Brain microvascular endothelial cell (primary cell): ENCODE results near the gene ZIM2.

Experiments used
- DNase-seq: peaks from one replicate; pipeline ENCODE4 v3.0.0-alpha.2; 2020
- H3K27ac ChIP-seq: fragments of 250-450 bp; sonication (Bioruptor Pico); 2 replicates; pipeline ENCODE4 v1.5.1; 2020; ENCODE audit warnings: mild to moderate bottlenecking, moderate library complexity
- H3K27me3 ChIP-seq: fragments of 250-450 bp; sonication (Bioruptor Pico); replicated peaks from 2 replicates; pipeline ENCODE4 v1.5.1; 2020; ENCODE audit warnings: mild to moderate bottlenecking
- H3K36me3 ChIP-seq: fragments of 250-450 bp; sonication (Bioruptor Pico); replicated peaks from 2 replicates; pipeline ENCODE4 v1.5.1; 2020; ENCODE audit warnings: mild to moderate bottlenecking
- H3K4me3 ChIP-seq: 2 replicates; pipeline ENCODE4 v1.5.1; 2011; ENCODE audit warnings: low read depth, mild to moderate bottlenecking, control low read depth, low read length, moderate library complexity
- CTCF ChIP-seq: IDR thresholded peaks from 2 replicates; pipeline ENCODE4 v1.5.1; 2011; ENCODE audit warnings: low read depth, mild to moderate bottlenecking, moderate library complexity, low read length, control low read depth, inconsistent platforms; ENCODE audit errors: missing control alignments
- in situ Hi-C: cut with HindIII; loops from 2 replicates; pipeline ENCODE4 v1.10.0; 2017; ENCODE audit warnings: low sequenced_read_pairs, low pct_ligation_motif_present

The ZIM2 gene

GRCh38 chr19:56725829-56726424 is 114.6 kb downstream of the ZIM2 start:
- TF ChIP-seq CTCF: peak; percentile 14
- in situ Hi-C loops: no loop called here
- Histone ChIP-seq H3K4me3 (no peak overlapping the region), H3K27ac (no peak overlapping the region), H3K27me3 (no peaks in the 10 kb centered on the region), H3K36me3 (no peaks in the 10 kb centered on the region)
- DNase-seq: no peak
